Measurements from ENCODE around the gene ASPSCR1. TPM values are rescaled to one million over a fixed set of nuclear protein-coding genes. Genes with fewer than 3 reads are reported as not detected.
"Not testable (repeated sequence)": the region's sequence is repeated elsewhere in the genome, so short reads cannot be mapped to it uniquely, and the experiment has no call there.

The ASPSCR1 gene
- total RNA-seq, 1 experiment from 2014 or later = 51.0 TPM

DNA sequence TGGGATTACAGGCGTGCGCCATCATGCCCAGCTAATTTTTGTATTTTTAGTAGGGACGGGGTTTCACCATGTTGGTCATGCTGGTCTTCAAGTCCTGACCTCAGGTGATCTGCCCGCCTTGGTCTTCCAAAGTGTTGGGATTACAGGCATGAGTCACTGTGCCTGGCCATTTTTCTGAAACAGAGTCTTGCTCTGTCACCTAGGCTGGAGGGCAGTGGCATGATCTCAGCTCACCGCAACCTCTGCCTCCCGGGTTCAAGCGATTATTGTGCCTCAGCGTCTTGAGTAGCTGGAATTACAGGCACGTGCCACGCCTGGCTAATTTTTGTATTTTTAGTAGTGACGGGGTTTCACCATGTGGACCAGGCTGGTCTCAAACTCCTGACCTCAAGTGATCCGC, 4.1 kb downstream of the ASPSCR1 start:
- H3K27ac ChIP-seq (ENCODE audit: low read depth, low read length); DNase-seq (ENCODE audit: low read depth, low spot score); POLR2A ChIA-PET; H3K9me2 ChIP-seq (ENCODE audit: insufficient read depth); RAD21 ChIA-PET (ENCODE audit: low non-redundant PET in 1 of 2, low total read pairs in 2 of 2, uncharacterized antibody in 2 of 2, unreplicated experiment in 2 of 2); H3K27me3 ChIP-seq (ENCODE audit: insufficient read depth, low read length); H4K20me1 ChIP-seq (ENCODE audit: insufficient read depth); CTCF ChIA-PET; H3K79me2 ChIP-seq (ENCODE audit: insufficient read depth, low read length); H3K9me3 ChIP-seq (ENCODE audit: control insufficient read depth in 1 of 2, insufficient read depth in 1 of 2, low read depth in 1 of 2, low read length in 2 of 2); ATAC-seq; H3K9ac ChIP-seq (ENCODE audit: low read length); BruUV-seq (replicated peaks); intact Hi-C loops (cut with micrococcal nuclease); H2AFZ ChIP-seq (ENCODE audit: low read depth, low read length, poor library complexity, severe bottlenecking); H3K4me2 ChIP-seq (ENCODE audit: low read length); H3K4me3 ChIP-seq (replicated peaks in 1 of 2; ENCODE audit: low read depth in 1 of 2, low read length in 2 of 2): not testable (repeated sequence)
- H3K36me3 ChIP-seq (ENCODE audit: control insufficient read depth in 1 of 2, insufficient read depth in 2 of 2, low read length in 2 of 2) = peaks cover 16 to 22% of the 10 kb centered on the region in 2 experiments
- H3K4me1 ChIP-seq (ENCODE audit: control insufficient read depth in 1 of 2, insufficient read depth in 2 of 2, low read length in 2 of 2) = peaks cover 7 to 34% of the 10 kb centered on the region in 2 experiments

DNA sequence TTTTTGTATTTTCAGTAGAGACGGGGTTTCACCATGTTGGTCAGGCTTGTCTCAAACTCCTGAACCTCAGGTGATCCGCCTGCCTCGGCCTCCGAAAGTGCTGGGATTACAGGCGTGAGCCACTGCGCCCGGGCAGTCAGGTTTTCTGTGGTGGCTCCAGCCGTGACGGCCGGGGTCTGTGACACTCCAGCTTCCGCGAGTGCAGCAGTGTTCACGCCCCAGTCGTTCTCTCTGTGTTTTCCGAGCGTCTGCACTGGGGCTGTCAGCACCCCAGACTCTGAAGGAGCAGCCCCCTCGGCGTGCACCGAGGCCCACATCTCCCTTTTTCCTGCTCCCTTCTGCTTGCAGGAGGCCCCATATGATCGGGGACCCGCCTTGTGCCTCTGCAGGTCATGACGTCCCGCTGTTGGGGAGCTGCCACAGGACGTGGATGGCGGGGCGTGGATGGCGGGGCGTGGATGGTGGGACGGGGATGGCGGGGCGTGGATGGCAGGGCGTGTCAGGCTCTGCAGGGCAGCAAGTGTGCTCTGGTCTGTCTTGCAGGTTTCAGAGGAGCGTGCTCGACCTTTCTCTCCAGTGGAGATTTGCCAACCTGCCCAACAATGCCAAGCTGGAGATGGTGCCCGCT, 5.7 kb downstream of the ASPSCR1 start:
- Histone ChIP-seq H3K27me3 (ENCODE audit: insufficient read depth, low read length) (no peaks in the 10 kb centered on the region), H3K4me2 (ENCODE audit: low read length) (no peak overlapping the region), H3K4me1 (ENCODE audit: control insufficient read depth in 1 of 2, insufficient read depth in 2 of 2, low read length in 2 of 2) (peaks cover 4 to 23% of the 10 kb centered on the region in 2 experiments; a peak in 2 of 4 replicates), H3K9ac (ENCODE audit: low read length) (no peak overlapping the region), H2AFZ (ENCODE audit: low read depth, low read length, poor library complexity, severe bottlenecking) (no peak overlapping the region), H3K27ac (ENCODE audit: low read depth, low read length) (no peak overlapping the region; the same call in 1 of the 2 replicates), H3K9me3 (ENCODE audit: control insufficient read depth in 1 of 2, insufficient read depth in 1 of 2, low read depth in 1 of 2, low read length in 2 of 2) (no peaks in the 10 kb centered on the region), H3K79me2 (ENCODE audit: insufficient read depth, low read length) (no peaks in the 10 kb centered on the region; the same call in 1 of the 2 replicates), H4K20me1 (ENCODE audit: insufficient read depth) (no peaks in the 10 kb centered on the region), H3K4me3 (replicated peaks in 1 of 2; ENCODE audit: low read depth in 1 of 2, low read length in 2 of 2) (no peak overlapping the region), H3K9me2 (ENCODE audit: insufficient read depth) (no peaks in the 10 kb centered on the region), H3K36me3 (ENCODE audit: control insufficient read depth in 1 of 2, insufficient read depth in 2 of 2, low read length in 2 of 2) (peaks cover 16 to 22% of the 10 kb centered on the region in 2 experiments)
- CTCF ChIA-PET = interaction anchor here (1.2 kb wide), 1 partner anchor 37 kb away, joined by 3 read pairs; no protein-coding TSS in a partner anchor
- TF ChIP-seq SRF (IDR thresholded peaks at IDR 0.05; ENCODE audit: low read depth) = no peak
- TF ChIP-seq, protein P1, sequence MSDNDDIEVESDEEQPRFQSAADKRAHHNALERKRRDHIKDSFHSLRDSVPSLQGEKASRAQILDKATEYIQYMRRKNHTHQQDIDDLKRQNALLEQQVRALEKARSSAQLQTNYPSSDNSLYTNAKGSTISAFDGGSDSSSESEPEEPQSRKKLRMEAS (IDR thresholded peaks at IDR 0.05) = no peak
- TF ChIP-seq, protein P2, sequence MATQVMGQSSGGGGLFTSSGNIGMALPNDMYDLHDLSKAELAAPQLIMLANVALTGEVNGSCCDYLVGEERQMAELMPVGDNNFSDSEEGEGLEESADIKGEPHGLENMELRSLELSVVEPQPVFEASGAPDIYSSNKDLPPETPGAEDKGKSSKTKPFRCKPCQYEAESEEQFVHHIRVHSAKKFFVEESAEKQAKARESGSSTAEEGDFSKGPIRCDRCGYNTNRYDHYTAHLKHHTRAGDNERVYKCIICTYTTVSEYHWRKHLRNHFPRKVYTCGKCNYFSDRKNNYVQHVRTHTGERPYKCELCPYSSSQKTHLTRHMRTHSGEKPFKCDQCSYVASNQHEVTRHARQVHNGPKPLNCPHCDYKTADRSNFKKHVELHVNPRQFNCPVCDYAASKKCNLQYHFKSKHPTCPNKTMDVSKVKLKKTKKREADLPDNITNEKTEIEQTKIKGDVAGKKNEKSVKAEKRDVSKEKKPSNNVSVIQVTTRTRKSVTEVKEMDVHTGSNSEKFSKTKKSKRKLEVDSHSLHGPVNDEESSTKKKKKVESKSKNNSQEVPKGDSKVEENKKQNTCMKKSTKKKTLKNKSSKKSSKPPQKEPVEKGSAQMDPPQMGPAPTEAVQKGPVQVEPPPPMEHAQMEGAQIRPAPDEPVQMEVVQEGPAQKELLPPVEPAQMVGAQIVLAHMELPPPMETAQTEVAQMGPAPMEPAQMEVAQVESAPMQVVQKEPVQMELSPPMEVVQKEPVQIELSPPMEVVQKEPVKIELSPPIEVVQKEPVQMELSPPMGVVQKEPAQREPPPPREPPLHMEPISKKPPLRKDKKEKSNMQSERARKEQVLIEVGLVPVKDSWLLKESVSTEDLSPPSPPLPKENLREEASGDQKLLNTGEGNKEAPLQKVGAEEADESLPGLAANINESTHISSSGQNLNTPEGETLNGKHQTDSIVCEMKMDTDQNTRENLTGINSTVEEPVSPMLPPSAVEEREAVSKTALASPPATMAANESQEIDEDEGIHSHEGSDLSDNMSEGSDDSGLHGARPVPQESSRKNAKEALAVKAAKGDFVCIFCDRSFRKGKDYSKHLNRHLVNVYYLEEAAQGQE (IDR thresholded peaks at IDR 0.05; ENCODE audit: low read depth) = no peak
- TF ChIP-seq EZH2phosphoT487 (IDR thresholded peaks at IDR 0.05; ENCODE audit: borderline replicate concordance) = no peak
- no peak for TF ChIP-seq FOSL1 (IDR thresholded peaks at IDR 0.05; ENCODE audit: low read depth)
- TF ChIP-seq POLR2AphosphoS5 (IDR thresholded peaks at IDR 0.05; ENCODE audit: low read depth, low read length) = no peak
- no peak for TF ChIP-seq ZFX (IDR thresholded peaks at IDR 0.05)
- no peak for TF ChIP-seq YY1 (IDR thresholded peaks at IDR 0.05; ENCODE audit: extremely low read depth, insufficient replicate concordance, low read depth, low read length)
- no TSS peak for BruUV-seq (replicated peaks)
- POLR2A ChIA-PET = no interaction called here
- intact Hi-C loops (cut with micrococcal nuclease) = no loop called here
- RAD21 ChIA-PET (ENCODE audit: low non-redundant PET in 1 of 2, low total read pairs in 2 of 2, uncharacterized antibody in 2 of 2, unreplicated experiment in 2 of 2) = no interaction called here
- DNase-seq (ENCODE audit: low read depth, low spot score) (no peak), ATAC-seq (no peak)

Data from HCT116 (cell line).